HCT116 (cell line): ENCODE measurements around the gene PLEKHG3. TPM values are rescaled to one million over a fixed set of nuclear protein-coding genes. Genes with fewer than 3 reads are reported as not detected.

Source experiments
- ATAC-seq: fragments of 200-7000 bp; cut with Tn5 transposase; 2 replicates; pipeline ENCODE4 v1.9.1; 2020; ENCODE audit warnings: mild to moderate bottlenecking, moderate library complexity
- BruUV-seq: library from RNA; stranded (reverse); fragments of 400-500 nt; replicated peaks from 2 replicates; lab custom pipeline; 2021; lab: Mats Ljungman, UMichigan
- CTCF ChIA-PET: fragments of 300-600 bp; sonication (Branson Sonifier 250); formaldehyde crosslinking; loops from one replicate; lab custom pipeline; 2021; ENCODE audit warnings: antibody characterized with exemption; lab: Charles Lee
- POLR2A ChIA-PET: fragments of 300-600, 350-600 bp; sonication (Branson Sonifier 250); formaldehyde crosslinking; loops from one replicate; lab custom pipeline; 2021; ENCODE audit warnings: antibody characterized with exemption; lab: Charles Lee
- RAD21 ChIA-PET, 2 experiments: fragments of 300-600 bp; sonication (Branson Sonifier 250); formaldehyde crosslinking; loops; one replicate each; lab custom pipeline; 2023; ENCODE audit warnings: low total read pairs in 2 of 2; ENCODE audit not compliant: uncharacterized antibody in 2 of 2, unreplicated experiment in 2 of 2, low non-redundant PET in 1 of 2; lab: Charles Lee
- DNase-seq: peaks from one replicate; pipeline ENCODE4 v3.0.0-alpha.2; 2010; ENCODE audit warnings: low read depth, low spot score
- H2AFZ ChIP-seq: fragments of 200-600 bp; shearing (Covaris generic), sonication (generic); 2 replicates; pipeline ENCODE4 v1.6.1; 2017; ENCODE audit warnings: low read depth, mixed run types, mixed read lengths, antibody characterized with exemption, low read length; ENCODE audit not compliant: poor library complexity, severe bottlenecking
- H3K27ac ChIP-seq: 2 replicates; pipeline ENCODE4 v1.5.1; 2012; ENCODE audit warnings: low read depth, low read length
- H3K27me3 ChIP-seq: fragments of 200-600 bp; sonication (generic); 2 replicates; pipeline ENCODE4 v1.6.1; 2016; ENCODE audit warnings: mixed run types, low read length, mixed read lengths; ENCODE audit not compliant: insufficient read depth
- H3K36me3 ChIP-seq, 2 experiments: fragments of 200-500 bp in 1 of 2; fragments of 200-600 bp in 1 of 2; sonication (Bioruptor generic) in 1 of 2; sonication (generic) in 1 of 2; 2 replicates each; pipeline versions ENCODE4 v1.5.1 to v1.6.1; 2014 to 2016; ENCODE audit warnings: low read length in 2 of 2, inconsistent platforms in 1 of 2, mixed read lengths in 1 of 2, mixed run types in 1 of 2; ENCODE audit not compliant: insufficient read depth in 2 of 2, control insufficient read depth in 1 of 2
- H3K4me1 ChIP-seq, 2 experiments: fragments of 200-600 bp in 1 of 2; sonication (generic) in 1 of 2; 2 replicates each; pipeline versions ENCODE4 v1.5.1 to v1.6.1; 2012 to 2017; ENCODE audit warnings: low read length in 2 of 2, inconsistent platforms in 1 of 2, mild to moderate bottlenecking in 1 of 2, mixed read lengths in 1 of 2, mixed run types in 1 of 2, moderate library complexity in 1 of 2; ENCODE audit not compliant: insufficient read depth in 2 of 2, control insufficient read depth in 1 of 2
- H3K4me2 ChIP-seq: fragments of 200-600 bp; sonication (generic); 2 replicates; pipeline ENCODE4 v1.6.1; 2017; ENCODE audit warnings: mixed run types, low read length, mixed read lengths
- H3K4me3 ChIP-seq, 2 experiments: fragments of 200-600 bp in 1 of 2; sonication (generic) in 1 of 2; replicated peaks in 1 of 2; 2 replicates each; pipeline ENCODE4 v1.5.1; 2011 to 2016; ENCODE audit warnings: low read length in 2 of 2, control low read depth in 1 of 2, low read depth in 1 of 2, mild to moderate bottlenecking in 1 of 2, mixed read lengths in 1 of 2, mixed run types in 1 of 2
- H3K79me2 ChIP-seq: fragments of 200-600 bp; sonication (generic); 2 replicates; pipeline ENCODE4 v1.6.1; 2017; ENCODE audit warnings: mild to moderate bottlenecking, mixed run types, low read length, moderate library complexity, mixed read lengths; ENCODE audit not compliant: insufficient read depth
- H3K9ac ChIP-seq: fragments of 200-600 bp; sonication (generic); 2 replicates; pipeline ENCODE4 v1.6.1; 2016; ENCODE audit warnings: low read length, mixed read lengths
- H3K9me2 ChIP-seq: fragments of 200-600 bp; sonication (generic), shearing (Covaris generic); 2 replicates; pipeline ENCODE4 v1.6.1; 2017; ENCODE audit warnings: mixed run types, mild to moderate bottlenecking, moderate library complexity; ENCODE audit not compliant: insufficient read depth
- H3K9me3 ChIP-seq, 2 experiments: fragments of 200-500 bp in 1 of 2; fragments of 200-600 bp in 1 of 2; sonication (Bioruptor generic) in 1 of 2; sonication (generic) in 1 of 2; 2 replicates each; pipeline ENCODE4 v1.6.1; 2014 to 2017; ENCODE audit warnings: low read length in 2 of 2, mixed read lengths in 2 of 2, inconsistent platforms in 1 of 2, low read depth in 1 of 2, mild to moderate bottlenecking in 1 of 2, mixed run types in 1 of 2, moderate library complexity in 1 of 2; ENCODE audit not compliant: control insufficient read depth in 1 of 2, insufficient read depth in 1 of 2
- H4K20me1 ChIP-seq: fragments of 200-600 bp; sonication (generic), shearing (Covaris generic); 2 replicates; pipeline ENCODE4 v1.6.1; 2017; ENCODE audit warnings: mixed run types, mild to moderate bottlenecking, moderate library complexity; ENCODE audit not compliant: insufficient read depth
- ATF3 ChIP-seq: IDR thresholded peaks from 2 replicates; pipeline ENCODE4 v1.6.1; 2012
- CBX3 ChIP-seq: IDR thresholded peaks from 2 replicates; pipeline ENCODE4 v1.6.1; 2012; ENCODE audit warnings: low read depth
- CEBPB ChIP-seq: IDR thresholded peaks from 2 replicates; pipeline ENCODE4 v1.6.1; 2012; ENCODE audit warnings: low read depth
- CTCF ChIP-seq, 3 experiments: fragments of 200-600 bp in 1 of 3; sonication (generic) in 1 of 3; IDR thresholded peaks in 2 of 3; conservative IDR thresholded peaks in 1 of 3; 2 replicates each; pipeline ENCODE4 v1.5.1; 2012 to 2017; ENCODE audit warnings: low read depth in 2 of 3, low read length in 2 of 3, antibody characterized with exemption in 1 of 3, borderline replicate concordance in 1 of 3, control low read depth in 1 of 3, mild to moderate bottlenecking in 1 of 3, mixed read lengths in 1 of 3, mixed run types in 1 of 3, moderate library complexity in 1 of 3; ENCODE audit not compliant: insufficient read depth in 1 of 3
- ELF1 ChIP-seq: IDR thresholded peaks from 2 replicates; pipeline ENCODE4 v1.6.1; 2012; ENCODE audit warnings: low read depth, borderline replicate concordance
- EZH2 ChIP-seq: fragments of 200-600 bp; sonication (generic); IDR thresholded peaks from 2 replicates; pipeline ENCODE4 v1.6.1; 2017; ENCODE audit warnings: antibody characterized with exemption, mixed run types
- FOSL1 ChIP-seq: IDR thresholded peaks from 2 replicates; pipeline ENCODE4 v1.6.1; 2012; ENCODE audit warnings: low read depth
- JUND ChIP-seq: IDR thresholded peaks from 2 replicates; pipeline ENCODE4 v1.6.1; 2012
- MAX ChIP-seq: IDR thresholded peaks from 2 replicates; pipeline ENCODE4 v1.6.1; 2012
- POLR2A ChIP-seq: IDR thresholded peaks from 2 replicates; pipeline ENCODE4 v1.7.0; 2011; ENCODE audit warnings: borderline replicate concordance; ENCODE audit not compliant: insufficient read depth, insufficient read length; ENCODE audit errors: extremely low read depth
- POLR2AphosphoS5 ChIP-seq: IDR thresholded peaks from 2 replicates; pipeline ENCODE4 v1.6.1; 2011; ENCODE audit warnings: mild to moderate bottlenecking, low read depth, low read length, moderate library complexity
- RAD21 ChIP-seq: IDR thresholded peaks from 2 replicates; pipeline ENCODE4 v1.6.1; 2012; ENCODE audit warnings: low read depth, mild to moderate bottlenecking
- REST ChIP-seq: IDR thresholded peaks from 2 replicates; pipeline ENCODE4 v1.6.1; 2012; ENCODE audit warnings: low read depth
- SIN3A ChIP-seq: IDR thresholded peaks from 2 replicates; pipeline ENCODE4 v1.6.1; 2012; ENCODE audit warnings: low read depth
- SP1 ChIP-seq: IDR thresholded peaks from 2 replicates; pipeline ENCODE4 v1.6.1; 2012; ENCODE audit warnings: low read depth
- SRF ChIP-seq: IDR thresholded peaks from 2 replicates; pipeline ENCODE4 v1.6.1; 2012; ENCODE audit warnings: low read depth
- TCF7L2 ChIP-seq: IDR thresholded peaks from 2 replicates; pipeline ENCODE4 v1.7.0; 2011; ENCODE audit warnings: borderline replicate concordance, inconsistent platforms; ENCODE audit not compliant: insufficient read depth, insufficient read length; ENCODE audit errors: extremely low read depth
- YY1 ChIP-seq: IDR thresholded peaks from 2 replicates; pipeline ENCODE4 v1.6.1; 2011; ENCODE audit warnings: low read length, low read depth, moderate library complexity, mild to moderate bottlenecking; ENCODE audit not compliant: insufficient replicate concordance; ENCODE audit errors: extremely low read depth
- ZBTB33 ChIP-seq: IDR thresholded peaks from 2 replicates; pipeline ENCODE4 v1.6.1; 2011; ENCODE audit warnings: mild to moderate bottlenecking, low read length, moderate library complexity; ENCODE audit not compliant: insufficient replicate concordance; ENCODE audit errors: extremely low read depth
- ZFX ChIP-seq: fragments of 450-650 bp; IDR thresholded peaks from 2 replicates; pipeline ENCODE4 v1.6.1; 2017
- intact Hi-C: fragments of 100-400 bp; cut with micrococcal nuclease; formaldehyde crosslinking; loops from 2 replicates; pipeline ENCODE4 v1.10.0; 2022
- total RNA-seq: library from RNA; stranded (reverse); gene quantifications from one replicate; pipeline ENCODE4 v1.2.1, GENCODE V29; 2021; ENCODE audit not compliant: unreplicated experiment

The PLEKHG3 gene
- total RNA-seq, 1 experiment from 2014 or later, result 55.6 TPM

- no TSS peak for BruUV-seq
- Histone ChIP-seq H2AFZ (no peak overlapping the region), H3K9me3 (no peaks in the 10 kb centered on the region), H4K20me1 (no peaks in the 10 kb centered on the region), H3K4me2 (peak overlapping the region; percentile 67), H3K9me2 (no peaks in the 10 kb centered on the region), H3K36me3 (no peaks in the 10 kb centered on the region), H3K79me2 (no peaks in the 10 kb centered on the region), H3K4me3 (peak overlapping the region in 1 of 2 experiments; percentile 28; a peak in 2 of 4 replicates), H3K27ac (no peak overlapping the region), H3K9ac (peak overlapping the region; percentile 9; the same call in 1 of the 2 replicates), H3K27me3 (no peaks in the 10 kb centered on the region), H3K4me1 (peaks cover 52 to 74% of the 10 kb centered on the region in 2 experiments)
- intact Hi-C loops, result loop anchor here (2.0 to 5.0 kb wide), 3 partner anchors 91 to 419 kb away; no protein-coding TSS in a partner anchor
- ChIA-PET RAD21 (interaction anchor here in 1 of 2 experiments (1.1 kb wide), 1 partner anchor 91 kb away, joined by 3 read pairs; no protein-coding TSS in a partner anchor), POLR2A (no interaction called here), CTCF (interaction anchor here (0.8 to 2.3 kb wide), 12 partner anchors 11 to 149 kb away, joined by 3 to 13 read pairs (median 4); no protein-coding TSS in a partner anchor)
- no peak for ATAC-seq
- no peak for DNase-seq
- TF ChIP-seq ATF3, result no peak
- peak; percentile 3; the same call in 1 of the 2 replicates for TF ChIP-seq CBX3
- peak; percentile 39; the same call in 1 of the 2 replicates for TF ChIP-seq RAD21
- no peak for TF ChIP-seq REST
- no peak for TF ChIP-seq ELF1
- TF ChIP-seq ZFX, result no peak
- no peak for TF ChIP-seq MAX
- no peak for TF ChIP-seq YY1
- TF ChIP-seq POLR2A, result no peak
- peak; percentile 22 to 38 (median 25); a peak in 3 of 6 replicates for TF ChIP-seq CTCF (IDR thresholded peaks at IDR 0.05 in 2 of 3, conservative IDR thresholded peaks at IDR 0.05 in 1 of 3; ENCODE audit: borderline replicate concordance in 1 of 3, insufficient read depth in 1 of 3, low read depth in 2 of 3, low read length in 2 of 3)
- TF ChIP-seq SP1, result no peak
- TF ChIP-seq TCF7L2, result no peak
- no peak for TF ChIP-seq ZBTB33
- TF ChIP-seq EZH2, result no peak
- TF ChIP-seq SRF, result no peak
- TF ChIP-seq POLR2AphosphoS5, result no peak
- no peak for TF ChIP-seq SIN3A
- no peak for TF ChIP-seq FOSL1
- TF ChIP-seq JUND, result no peak
- no peak for TF ChIP-seq CEBPB
Measured at GRCh38 chr14:64761441-64762043, 57.3 kb downstream of the PLEKHG3 start.
